Measurements from ENCODE around the gene RRP36.

- no peak for TF ChIP-seq EZH2 (IDR thresholded peaks at IDR 0.05)
- TF ChIP-seq, protein P1, sequence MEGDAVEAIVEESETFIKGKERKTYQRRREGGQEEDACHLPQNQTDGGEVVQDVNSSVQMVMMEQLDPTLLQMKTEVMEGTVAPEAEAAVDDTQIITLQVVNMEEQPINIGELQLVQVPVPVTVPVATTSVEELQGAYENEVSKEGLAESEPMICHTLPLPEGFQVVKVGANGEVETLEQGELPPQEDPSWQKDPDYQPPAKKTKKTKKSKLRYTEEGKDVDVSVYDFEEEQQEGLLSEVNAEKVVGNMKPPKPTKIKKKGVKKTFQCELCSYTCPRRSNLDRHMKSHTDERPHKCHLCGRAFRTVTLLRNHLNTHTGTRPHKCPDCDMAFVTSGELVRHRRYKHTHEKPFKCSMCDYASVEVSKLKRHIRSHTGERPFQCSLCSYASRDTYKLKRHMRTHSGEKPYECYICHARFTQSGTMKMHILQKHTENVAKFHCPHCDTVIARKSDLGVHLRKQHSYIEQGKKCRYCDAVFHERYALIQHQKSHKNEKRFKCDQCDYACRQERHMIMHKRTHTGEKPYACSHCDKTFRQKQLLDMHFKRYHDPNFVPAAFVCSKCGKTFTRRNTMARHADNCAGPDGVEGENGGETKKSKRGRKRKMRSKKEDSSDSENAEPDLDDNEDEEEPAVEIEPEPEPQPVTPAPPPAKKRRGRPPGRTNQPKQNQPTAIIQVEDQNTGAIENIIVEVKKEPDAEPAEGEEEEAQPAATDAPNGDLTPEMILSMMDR (IDR thresholded peaks at IDR 0.05), result no peak
These were observed 37.1 kb downstream of the RRP36 start for GRCh38 chr6:43058531-43058930.

All from neural progenitor cell (in vitro differentiated cells).